ENCODE results near the gene DDX23.

Gene DDX23

DNA sequence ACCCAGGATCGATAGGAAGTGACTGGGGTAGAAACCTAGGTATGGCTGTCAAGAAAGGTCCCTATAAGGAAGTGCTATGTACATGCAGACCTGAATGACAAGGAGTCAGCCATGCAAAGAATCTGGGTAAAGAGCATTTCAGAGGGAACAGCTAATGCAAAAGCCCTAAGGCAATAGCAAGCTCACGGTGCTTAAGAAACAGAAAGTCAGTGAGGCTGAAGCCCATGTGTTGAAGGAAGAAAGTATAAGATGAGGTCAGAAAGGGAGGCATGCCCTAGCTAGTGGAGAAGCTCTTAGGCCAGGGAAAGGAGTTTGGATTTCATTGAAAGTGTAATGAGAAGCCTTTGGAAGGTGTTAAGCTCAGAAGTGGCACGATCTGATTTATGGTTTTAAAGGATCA lies 57.1 kb downstream of the DDX23 start:
- DNase-seq, result no peak

GRCh38 chr12:48793696-48794095 lies 58.3 kb downstream of the DDX23 start:
- DNase-seq, result no peak

DNA sequence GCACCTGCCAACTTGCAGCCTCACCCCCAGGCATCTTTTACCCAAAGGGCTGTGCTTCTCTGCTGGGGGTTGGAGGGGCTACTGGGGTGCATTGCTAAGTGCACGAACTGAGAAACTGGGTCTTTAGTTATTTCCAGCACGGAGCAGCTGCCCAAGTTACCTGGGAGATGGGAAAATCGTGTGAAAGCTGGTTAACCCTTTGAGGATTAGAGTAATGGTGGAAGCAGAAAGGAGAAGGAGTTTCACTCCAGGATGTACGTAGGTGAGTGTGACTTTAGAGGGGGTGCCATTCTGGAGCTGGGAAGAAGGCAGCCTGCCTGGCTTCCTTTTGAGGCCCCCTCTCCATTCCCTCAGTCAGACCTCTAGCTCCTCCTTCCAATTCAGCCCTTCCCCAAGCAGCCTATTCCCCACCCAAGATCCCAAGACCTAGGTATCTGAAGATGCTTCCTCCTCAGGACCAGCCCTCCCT lies 62.1 kb downstream of the DDX23 start:
- no peak for DNase-seq

DNA sequence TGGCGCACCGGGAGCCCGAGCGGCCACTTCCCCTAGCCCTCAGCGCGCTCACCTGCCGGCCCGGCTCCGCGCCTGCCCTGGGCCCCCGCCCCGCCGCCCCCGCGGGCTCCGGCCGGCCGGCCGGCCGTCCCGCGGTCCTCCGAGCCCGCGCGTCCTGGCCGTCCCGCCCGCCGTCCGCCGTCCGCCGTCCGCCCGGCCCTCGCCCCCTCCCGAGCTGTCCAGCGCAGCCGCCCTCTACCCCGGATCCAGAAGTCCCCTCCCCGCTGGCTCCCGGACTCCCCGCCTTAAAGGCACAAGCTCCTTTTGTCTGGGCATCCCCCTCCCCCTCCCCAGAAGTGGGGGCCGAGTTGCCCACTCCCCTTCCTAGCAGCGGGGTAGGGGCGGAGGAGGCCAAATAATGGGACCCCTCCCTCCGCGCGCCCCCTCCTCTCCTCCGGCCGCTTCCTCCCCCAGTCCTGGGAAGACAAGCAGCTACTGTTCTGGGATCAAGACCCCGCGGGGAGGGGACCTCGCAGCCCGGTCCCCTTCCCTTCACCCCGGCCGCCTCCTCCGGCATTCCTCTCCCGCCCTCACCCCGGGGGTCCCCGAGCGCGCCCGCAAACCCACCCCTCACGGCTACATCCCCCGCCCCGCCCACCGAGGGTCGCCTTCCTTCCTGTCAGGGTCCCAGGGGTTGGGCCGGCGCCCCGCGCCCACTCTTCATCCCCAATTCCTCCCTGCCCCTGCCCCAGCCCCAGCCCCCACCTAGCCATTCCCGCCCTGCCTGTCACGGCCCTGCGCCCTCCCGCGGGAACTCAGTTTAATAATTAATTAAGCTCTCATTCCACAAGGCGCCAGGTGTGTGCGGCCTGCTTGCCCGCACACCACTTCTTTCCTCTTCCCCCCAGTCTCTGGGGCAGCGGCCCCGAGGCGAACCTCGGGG lies 62.8 kb downstream of the DDX23 start, which contains the start of gene ADCY6:
ADCY6 (minus strand) TSS at position 236 of the 922 bp plus-strand sequence. CDS start 5,655 bp downstream, outside the sequence.
- DNase-seq, result no peak

DNA sequence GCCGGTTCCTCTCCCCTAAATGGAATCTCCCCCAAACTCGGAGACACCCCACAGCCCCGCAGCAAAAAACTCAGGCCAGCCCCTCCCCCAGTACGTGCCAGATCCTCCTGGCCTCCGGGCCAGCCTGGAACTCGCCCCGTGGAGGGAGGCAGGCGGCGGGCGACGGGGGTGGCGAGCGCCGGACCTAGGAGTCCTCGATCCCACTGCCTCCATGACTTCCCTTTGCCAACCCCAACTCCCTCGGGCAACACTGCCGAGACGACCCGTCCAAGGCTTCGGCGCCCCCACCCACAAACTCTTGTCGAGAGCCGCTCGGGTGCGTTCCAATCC lies 63.5 kb downstream of the DDX23 start:
- DNase-seq, result no peak

DNA sequence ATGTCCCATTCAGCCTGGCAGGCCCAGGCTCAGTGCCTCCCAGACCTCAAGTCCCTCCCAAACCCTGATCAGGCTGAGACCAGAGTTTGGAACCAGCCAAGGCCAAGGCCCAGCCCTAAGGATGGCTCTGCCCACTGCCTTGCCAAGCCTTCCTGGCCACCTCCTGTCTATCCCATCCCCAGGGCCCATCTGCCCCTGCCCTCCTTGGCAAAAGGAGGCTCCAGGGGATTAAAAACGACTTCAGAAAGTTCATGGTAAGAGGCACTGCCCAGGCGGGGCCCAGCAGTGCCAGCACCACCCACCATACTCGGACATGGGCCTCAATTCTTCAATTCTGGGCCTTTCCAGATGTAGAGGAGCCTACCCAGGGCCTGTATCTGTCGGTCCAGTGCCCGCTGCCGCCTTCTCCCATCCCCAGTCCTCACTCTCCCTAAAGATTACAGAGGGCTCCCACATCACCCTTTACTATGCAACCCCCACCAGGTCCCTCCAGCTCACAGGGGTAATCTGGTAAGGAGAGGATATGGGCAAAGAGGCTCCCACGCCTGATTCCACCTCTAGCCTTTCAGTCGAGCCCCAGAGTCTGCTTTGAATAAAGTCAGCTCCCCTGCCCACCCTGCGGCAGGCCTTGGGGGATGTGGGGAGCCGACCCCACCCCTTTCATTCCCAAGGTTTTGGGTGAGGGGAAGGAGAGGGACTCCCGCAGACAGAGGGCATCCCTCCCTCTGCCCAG lies 64.0 kb downstream of the DDX23 start:
- no peak for DNase-seq

DNA sequence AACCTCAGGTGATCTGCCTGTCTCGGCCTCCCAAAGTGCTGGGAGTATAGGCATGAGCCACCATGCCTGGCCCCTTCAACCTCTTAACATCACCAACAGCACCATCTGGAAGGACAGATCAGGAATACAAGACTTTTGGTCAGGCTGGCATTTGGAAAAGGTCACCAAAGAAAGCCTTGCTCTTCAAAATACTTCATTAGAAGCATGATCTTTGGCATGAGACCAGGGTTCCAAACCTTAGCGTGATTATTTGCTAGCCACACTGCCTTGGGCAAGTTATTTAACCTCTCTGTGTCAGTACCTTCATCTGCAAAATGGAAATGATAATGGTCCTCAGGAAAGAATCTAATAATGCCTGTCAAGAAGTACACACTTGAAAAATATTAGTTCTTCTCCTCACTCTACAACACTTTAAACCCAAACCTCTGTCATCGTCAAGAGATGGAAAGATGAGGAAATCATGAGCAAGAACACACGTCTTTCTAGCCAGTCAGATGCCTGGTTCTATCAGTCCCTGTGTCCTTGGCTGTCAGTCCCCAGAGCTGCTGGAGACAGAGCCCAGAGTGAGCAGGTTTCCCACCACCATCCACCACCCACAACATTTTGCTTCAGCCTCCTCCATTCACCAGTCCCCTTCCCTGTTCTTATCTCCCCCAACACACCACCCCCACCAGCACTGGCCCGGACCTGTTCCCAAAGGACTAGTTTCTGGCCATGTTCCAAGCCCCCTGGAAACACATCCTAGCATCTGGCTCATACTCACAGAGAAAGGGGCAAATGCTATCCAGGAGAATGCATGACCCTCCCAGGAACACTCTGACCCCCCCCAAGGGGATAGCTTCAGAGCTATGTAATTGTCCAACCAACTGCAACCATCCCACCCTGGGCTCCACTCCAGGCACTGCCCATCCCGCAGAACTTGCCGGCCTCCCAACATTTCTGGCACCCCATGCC lies 65.1 kb downstream of the DDX23 start:
- DNase-seq, result no peak

DNA sequence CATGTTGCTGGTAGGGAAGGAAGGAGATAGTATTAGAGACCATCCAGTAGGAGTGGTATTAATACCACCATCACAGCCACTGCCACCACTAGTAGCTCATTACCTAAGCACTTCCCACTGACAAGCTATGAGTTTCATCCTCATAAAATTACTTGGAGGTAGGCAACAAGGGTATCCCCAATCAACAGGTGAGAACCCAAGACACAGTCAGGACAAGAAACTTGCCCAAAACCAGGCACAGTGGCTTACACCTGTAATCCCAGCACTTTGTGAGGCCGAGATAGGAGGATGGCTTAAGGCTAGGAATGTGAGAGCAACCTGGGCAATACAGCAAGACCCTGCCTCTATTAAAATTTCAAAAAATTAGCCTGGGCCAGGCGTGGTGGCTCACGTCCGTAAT lies 68.5 kb downstream of the DDX23 start:
- DNase-seq, result no peak

DNA sequence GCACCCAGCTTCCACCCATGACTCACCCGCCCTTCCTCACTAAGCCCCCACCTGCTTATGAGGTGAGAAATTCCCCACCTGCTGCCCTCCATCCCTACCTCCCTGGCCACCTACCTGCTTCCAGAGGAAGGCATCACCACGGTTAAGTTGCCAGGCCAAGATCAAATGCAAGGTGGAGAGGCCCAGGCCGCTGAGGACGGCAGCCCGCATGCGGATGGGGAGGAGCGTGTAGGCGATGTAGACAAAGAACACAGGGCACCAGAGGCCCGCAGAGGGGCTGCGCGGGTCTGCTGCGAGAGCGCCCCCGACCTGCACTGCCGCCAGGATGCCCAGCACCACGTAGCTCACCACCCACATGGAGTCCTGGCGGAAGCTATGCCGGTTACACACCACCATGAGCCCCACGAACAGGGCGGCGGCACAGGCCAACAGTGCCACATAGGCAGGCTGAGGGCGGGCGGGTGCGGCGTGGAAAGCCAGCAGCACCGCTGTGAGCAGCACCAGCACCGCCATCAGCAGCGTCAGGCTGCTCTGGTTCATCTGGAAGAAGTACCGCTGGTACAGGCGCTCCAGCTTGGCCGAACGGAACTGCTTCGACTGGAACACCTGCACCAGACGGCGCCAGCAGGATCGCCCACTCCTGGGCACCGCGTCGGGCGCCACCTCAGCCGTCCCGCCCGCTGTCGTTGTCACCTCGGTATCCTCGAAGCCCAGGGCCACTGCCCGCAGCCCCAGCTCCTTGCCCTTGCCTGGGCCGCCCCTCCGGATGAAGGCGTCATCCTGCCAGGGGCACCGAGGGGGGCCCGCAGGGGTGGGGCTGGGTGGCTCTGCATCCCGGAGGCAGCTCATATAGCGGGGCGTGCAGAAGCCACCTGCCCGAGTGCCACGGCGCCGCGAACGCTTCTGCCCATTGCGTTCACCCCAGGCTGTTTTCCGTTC lies 69.2 kb downstream of the DDX23 start:
- DNase-seq, result no peak

DNA sequence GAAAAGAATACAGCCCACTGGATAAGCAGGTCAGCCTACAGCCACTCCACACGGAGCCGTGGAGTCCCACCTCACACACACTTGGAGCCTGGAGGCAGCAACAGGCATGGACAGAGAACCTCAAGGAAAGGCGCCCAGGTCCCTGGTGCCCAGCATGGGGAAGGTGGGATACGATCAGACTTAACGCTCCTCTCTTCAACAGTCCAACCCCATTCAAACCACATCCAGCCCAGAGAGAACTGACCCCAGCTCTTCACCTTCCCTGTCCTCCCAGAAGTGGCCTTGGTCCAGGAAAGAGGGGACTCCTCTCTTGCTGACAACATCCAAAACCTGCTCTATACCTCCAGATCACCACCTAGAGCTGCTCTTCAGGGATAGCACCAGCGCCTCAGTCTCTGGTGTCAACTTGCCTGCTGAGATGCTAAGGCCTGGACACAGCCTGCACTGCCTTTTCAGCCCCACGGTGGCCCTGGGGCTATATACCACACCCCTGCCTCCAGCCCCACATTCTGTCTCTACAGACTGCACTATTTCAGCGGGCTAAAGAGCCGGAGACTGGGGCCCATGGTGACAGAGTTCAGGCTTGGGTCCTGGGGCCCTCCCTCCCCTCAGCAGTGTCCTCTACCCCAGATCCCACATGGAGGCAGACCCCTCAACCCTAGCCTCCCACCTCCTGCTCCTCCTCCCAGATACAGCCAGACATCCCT lies 70.1 kb downstream of the DDX23 start:
- no peak for DNase-seq

DNA sequence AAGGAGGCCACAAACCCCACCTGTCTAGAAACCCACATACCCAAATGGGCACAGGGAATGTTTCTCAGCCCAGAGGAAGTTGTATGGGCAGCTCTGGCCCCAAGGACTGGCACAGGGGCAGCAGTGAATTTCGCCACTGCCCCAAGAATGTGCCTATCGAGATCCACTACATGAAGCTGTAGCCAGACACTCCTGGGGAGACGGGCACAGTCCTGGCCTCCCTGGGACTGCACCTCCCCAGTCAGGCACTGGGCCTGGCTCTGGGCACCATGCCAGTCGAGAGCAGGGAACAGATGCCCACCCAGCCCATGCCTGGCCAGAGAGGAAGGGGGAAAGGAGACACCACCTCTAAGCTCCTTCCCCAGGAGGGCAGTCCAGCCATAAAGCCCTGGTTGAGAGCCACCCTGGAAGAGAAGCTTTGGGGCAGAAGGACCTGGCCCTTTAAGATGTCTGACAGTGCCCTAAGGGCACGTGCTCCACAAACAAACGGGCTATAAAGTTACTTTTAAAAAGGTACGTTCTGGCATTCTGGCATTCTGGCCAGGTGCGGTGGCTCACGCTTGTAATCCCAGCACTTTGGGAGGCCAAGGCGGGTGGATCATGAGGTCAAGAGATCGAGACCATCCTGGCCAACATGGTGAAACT lies 71.5 kb downstream of the DDX23 start:
- no peak for DNase-seq

GRCh38 chr12:48779869-48780268 lies 72.1 kb downstream of the DDX23 start:
- DNase-seq, result no peak

Data from activated CD4-positive, alpha-beta T cell treated with anti-CD3 and anti-CD28 coated beads for 1 hour (primary cell).